GM19240 (cell line): ENCODE measurements around the gene PDSS1.
"Not testable (repeated sequence)": the region's sequence is repeated elsewhere in the genome, so short reads cannot be mapped to it uniquely, and the experiment has no call there.

Experiments
- DNase-seq: peaks from one replicate; pipeline ENCODE4 v3.0.0; 2011; ENCODE audit warnings: low spot score; ENCODE audit not compliant: insufficient read length

PDSS1 gene

DNA sequence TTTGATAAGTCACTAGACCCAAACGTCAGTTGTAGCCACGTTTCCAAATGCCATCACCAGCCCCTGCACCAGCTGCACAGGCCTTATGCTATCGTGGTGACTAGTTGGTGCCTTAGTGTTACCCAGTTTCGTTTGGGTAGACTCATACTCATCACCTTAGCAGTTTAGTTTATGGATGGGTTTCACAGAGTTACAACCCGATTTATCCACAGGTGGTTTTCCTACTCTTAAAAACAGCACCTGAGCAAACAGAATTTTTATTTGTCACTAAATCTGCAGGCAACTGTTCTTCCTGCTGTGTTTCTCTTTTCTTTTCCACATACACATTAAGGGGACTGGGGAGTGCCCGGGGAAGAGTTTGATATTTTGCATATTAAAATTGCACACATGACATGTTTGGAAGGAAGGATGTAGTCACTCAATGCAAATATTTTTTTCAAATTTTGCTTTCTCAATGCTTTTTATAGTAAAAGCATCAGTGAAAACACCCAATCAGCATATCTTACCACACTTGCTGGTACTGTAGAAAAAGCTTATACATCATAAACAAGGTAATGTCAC, 41.6 kb downstream of the PDSS1 start:
- DNase-seq: no peak

DNA sequence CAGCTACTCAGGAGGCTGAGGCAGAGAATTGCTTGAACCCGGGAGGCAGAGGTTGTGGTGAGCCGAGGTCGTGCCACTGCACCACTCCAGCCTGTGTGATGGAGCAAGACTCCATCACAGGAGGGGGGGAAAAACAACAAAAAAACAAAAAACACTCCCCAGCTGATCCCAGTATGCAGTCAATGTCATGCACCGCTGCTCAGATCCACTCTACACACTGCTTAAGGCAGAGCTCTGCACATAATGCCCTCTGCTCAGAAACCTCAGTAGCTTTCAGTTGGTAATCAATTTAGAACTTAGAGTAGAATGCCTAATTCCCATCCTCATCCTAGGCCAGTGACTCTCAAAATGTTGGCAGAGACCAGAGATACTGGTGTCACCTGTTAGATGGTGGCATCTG, 43.9 kb downstream of the PDSS1 start:
- DNase-seq: no peak

DNA sequence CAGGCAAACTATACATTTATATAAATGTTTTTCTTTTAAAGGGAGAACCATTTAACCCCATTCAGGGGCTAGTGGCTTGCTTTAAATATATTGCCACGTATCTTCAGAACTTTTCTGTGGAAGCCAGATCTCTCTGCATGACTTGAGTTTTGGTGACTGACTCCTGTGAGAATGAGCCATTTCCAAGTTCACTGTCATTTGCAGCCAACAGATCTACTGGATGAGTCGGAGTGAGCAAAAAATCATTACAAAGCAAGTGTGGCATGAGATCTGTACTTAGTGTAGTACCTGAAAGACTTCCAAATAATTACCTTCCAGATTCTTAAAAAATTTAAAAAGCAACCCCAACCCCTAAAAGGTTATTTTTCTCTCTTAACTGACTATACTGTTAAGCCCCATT, 45.6 kb downstream of the PDSS1 start:
- DNase-seq: no peak

DNA sequence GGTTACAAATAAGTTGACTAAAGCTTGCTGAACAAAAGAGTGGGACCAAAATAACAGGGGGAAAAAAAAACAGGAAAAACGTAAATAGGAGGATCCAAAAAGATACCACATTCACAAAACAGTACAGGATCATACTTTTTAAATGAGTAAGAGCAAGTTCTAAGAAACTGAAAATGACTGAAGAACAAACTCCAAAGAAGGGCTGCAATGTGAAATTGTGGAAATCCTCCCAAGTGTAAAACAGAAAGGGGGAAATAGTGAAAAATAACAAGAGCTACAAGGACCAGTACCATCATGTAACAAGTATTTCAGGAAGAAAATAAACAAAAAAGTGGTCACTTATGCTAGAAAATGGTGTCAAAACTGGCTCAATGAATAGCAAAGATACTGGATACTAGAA, 46.3 kb downstream of the PDSS1 start:
- no peak for DNase-seq

DNA sequence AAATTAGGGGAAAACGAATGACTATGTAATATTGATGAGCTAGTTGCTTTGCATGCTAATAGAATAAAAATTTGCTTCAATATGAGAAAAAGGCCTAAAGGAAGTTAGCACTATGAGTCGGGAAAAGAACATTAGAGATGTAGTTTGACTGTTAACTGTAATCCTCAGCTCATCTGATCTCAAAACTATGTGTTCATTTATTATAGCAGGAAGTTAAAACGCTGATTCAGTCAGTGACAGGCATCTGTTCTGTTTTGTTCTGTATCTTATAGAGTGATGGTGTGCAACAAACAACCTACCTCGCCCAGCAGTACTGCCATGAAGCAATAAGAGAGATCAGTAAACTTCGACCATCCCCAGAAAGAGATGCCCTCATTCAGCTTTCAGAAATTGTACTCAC, 48.6 kb downstream of the PDSS1 start:
- no peak for DNase-seq

DNA sequence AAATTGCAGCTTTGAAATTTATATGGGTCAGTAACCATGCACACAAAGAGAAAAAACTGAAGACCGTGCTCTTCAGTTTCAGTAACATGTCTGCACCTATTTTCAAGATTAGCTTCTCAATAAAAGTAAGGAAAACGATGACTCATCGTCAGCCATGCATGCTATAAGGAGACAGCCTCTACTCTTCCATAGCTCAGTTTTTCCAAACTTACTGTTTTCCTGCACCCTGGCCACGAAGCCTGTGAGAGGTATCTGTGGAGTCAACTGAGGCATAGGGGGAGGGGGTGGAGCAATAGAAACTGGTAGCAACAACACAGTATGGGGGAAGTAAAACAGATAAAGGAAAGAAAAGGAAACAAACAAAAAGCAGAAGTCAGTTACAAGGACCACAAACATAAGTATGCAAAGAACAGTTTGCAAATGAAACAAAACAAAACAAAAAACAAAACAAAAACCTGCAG, 58.0 kb downstream of the PDSS1 start:
- DNase-seq: peak; percentile 22

DNA sequence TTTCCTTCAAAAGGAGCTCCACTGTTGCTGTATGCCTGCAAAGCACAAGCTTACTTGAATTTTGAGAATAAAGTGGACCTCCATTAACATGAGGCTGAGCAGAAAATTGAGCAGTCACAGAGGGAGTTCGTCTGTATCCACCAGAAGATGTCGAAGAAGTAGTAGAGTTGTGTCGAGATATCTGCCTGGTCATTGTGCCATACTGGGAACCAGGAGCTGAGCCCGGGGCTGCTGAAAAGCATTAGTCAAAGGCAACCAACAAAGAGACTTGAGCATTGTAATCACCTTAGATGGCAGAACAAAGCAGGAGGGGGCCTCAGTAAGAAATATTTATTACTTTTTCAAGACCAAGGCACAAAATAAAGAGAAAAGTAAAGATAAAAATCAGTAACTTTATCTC, 61.5 kb downstream of the PDSS1 start:
- DNase-seq: no peak

DNA sequence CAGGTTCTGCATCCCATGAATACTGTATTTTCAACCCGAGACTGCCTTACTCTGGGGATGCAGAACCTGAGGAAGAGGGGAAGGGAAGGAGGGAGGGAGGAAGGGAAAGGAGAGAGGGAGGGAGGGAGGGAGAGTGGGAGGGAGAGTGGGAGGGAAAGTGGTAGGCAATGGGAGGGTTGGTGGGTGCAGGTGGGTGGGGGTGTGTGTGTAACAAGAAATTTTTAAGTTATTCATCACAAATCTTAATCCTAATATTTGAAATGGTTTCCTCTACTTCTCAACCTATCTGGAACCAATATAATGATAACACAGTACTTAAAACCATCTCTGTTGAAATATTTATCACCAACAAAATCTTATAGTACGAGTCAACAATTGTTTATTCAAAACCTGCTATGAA, 68.0 kb downstream of the PDSS1 start:
- no peak for DNase-seq

DNA sequence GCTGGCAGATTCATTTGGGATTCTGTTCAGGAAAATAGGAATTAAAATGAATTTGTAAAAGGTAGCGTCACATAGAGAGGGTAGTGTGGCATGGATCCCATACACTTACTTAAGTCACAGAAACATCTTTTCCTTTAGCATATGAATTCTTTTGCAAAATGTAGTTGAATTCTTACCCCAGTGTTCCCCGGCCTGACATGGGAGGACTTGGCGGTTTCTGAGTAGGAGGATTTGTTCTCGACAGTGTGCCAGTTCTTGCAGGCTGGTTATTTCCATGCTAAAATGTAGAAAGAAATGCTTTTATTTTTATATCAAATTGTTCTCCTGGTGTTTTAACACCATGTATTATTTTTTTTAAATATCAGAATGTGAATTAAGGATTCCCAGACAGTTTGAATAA, 72.6 kb downstream of the PDSS1 start:
- no peak for DNase-seq

DNA sequence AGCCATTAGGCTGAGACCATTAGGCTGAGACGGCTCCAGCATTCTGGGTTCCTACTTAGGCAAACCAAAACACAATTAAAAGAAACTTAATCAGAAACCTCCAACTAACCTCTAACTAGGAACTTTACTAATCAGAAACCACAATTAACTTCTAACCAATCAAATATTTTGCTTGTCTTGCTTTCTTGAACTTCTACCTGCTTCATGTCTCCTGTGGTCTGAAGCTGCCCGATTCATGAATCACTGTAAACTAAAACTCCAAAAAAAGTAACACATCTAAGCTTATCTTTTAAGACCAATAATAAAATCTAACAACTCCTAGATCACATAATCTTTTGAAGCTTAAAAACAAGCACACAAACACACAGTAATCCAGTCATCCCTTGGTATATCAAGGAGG, 76.1 kb downstream of the PDSS1 start:
- no peak for DNase-seq

DNA sequence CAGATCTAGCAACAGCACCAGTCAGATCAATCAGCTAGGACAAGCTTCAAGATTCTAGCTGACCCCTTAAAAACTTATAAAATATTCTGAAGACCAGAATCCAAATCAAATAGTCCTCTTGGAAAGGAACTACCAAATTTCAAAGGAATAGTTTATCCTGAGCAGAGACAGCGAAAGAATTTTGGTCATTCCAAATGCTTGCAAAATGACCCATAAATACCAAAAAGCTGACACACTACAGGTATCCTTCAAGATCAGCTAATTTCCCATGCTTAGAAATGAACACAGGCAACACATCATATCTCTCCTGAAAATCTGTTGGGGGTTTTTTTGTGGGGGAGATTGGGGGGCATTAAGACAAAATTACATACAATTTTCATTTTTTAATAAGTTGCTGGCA, 78.8 kb downstream of the PDSS1 start:
- DNase-seq: no peak

DNA sequence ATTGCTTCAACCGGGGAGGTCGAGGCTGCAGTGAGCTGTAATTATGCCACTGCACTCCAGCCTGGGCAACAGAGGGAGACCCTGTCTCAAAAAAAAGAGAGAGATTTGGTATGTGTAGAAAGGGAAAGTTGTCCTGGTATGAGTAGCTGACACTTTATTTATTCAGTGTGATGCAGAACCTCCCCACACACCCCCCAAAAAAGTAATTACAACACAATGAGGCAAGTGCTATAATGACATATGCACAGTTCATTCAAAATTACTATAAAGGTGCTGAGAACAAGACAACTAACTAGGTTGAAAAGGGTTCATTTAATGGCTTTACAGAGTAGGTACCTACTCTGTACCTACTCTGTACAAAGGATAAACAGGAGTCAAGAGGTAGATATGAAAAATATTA, 80.2 kb downstream of the PDSS1 start:
- DNase-seq: no peak

DNA sequence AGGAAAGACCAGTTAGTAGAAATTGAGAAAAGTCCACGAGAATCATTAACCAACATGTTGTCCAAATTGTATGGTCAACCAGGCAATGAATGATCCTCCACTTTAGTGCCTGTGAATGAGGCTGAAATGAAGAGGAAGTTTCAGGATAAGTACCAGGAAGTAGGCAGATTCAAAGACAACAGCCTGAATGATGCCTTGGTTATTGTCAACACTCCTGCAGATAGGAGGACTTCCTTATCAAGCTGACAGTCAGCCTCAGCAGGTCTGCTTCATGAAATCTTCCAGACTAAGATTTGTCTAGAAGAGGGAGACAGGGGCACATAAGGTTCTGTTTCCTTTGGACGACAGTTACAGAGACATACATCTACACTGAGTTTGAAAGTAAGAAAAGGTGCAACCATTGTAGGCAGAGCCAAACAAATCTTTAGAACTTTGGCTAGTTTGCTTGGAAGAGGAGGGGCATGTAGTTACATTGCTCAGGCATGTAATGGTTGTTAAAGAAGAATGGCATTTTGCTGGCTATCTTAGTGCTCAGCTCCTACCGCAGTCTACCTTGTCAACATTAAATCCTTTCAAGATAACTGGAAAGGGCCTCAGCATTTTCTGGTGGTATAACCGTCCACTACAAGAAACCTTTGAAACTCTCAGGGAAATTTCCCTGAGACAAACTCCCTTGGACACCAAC, 81.8 kb downstream of the PDSS1 start:
- no peak for DNase-seq

DNA sequence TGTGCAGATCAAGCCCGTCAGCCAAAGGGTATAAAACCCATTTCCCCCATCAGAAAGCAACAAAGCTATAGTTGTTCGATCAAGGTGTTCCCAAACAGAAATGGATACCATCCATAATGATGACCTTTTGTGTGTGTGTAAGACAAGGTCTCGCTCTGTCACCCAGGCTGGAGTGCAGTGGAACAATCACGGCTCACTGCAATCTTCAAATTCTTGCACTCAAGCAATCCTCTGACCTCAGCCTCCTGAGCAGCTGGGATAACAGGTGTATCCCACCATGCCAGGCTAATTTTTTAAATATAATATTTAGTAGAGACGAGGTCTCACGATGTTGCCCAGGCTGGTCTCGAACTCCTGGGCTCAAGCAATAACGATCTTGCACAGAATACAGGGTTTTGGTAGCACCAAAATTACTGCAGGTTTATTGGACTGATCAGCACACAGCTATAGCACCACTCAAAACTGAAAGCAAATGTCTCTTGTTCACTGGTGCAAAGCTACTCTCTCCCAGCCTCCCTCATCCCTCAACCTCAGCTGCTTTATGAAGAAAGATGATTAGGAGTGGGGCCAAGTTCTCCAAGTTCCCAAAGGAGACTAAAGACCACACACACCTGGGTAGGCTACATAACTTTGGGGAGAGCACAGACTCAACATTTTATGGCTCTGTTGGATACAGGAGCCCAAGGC, 82.7 kb downstream of the PDSS1 start:
- DNase-seq: no peak

DNA sequence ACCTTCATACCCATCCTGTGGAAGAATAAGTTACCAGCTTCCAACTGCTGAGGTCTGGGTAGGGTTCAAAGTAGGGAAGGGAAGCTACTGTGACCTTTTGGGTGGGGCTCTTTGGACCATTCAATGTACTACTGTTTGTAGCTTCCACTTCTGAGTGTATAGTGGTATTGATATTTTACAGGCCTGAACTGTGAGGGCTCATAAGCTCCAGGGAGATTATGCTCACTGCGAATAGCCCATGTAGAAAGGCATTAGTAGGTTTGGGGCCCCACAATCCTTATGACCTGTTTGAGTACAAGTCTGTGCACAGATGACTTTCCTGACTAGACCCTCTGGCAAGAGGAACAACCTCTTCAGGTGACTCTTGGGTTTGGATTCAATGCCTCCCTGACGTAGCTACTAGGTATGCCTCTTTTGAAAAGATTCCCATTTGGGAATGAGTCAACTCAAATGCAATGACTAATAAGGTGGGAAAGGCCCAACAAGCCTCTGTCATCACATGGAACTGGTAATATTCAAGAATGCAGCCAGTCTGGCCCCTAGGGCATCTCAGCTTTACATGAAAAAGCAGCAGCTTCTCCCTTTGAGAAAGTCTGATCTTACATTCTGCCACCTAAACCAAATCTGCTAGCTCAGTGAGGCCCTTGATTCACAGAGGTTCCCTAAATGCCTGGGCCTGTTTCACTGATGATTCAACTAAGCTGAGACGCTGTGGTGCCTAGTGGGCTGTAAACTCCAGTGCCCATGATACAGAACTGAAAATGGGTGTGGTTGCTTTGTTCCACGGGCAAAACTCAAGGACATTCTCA, 83.5 kb downstream of the PDSS1 start:
- no peak for DNase-seq

DNA sequence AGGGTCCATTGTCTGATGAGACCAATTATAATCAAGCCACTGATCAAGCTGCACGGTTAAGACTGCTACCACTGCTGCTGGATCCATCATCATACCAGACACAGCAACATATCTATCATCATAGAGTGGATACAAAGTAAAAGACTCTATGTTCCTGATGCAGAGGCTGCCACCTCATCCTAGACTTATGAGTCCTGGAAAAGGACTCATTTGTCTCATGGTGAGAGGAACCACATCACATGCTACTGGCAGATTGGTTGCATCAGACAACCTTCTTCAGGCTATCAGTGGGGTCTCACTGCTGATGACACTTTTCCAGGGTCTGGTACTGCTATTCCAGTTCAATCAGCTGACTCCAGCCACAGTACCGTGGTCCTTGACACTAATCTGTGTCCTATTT, 84.3 kb downstream of the PDSS1 start:
- DNase-seq: no peak

DNA sequence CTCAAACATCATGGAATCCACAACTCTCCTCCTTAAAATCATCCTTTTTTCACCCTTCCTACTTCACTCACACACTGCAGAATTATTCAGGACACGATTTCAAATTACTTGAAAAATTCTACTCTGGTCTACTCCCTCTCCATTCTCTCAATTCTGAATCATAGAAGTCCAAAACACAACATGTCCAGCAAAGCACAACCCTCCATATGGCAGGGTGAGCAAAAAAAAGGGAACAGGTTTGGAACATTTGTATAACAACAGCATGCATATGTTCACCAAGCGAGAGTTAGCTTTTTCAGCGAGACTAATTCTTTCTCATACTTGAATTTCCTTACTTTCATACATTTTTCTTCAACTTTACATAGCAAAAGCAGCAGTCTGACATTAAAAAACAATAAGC, 89.9 kb downstream of the PDSS1 start:
- no peak for DNase-seq

DNA sequence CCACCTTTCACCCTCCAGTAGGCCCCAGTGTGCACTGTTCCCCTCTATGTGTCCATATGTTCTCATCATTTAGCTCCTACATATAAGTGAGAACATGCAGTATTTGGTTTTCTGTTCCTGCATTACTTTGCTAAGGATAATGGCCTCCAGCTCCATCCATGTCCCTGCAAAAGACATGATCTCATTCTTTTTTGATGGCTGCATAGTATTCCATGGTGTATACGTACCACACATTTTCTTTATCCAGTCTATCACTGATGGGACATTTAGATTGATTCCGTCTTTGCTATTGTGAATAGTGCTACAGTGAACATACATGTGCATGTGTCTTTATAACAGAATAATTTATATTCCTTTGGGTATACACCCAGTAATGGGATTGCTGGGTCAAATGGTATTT, 92.3 kb downstream of the PDSS1 start:
- not testable (repeated sequence) for DNase-seq

DNA sequence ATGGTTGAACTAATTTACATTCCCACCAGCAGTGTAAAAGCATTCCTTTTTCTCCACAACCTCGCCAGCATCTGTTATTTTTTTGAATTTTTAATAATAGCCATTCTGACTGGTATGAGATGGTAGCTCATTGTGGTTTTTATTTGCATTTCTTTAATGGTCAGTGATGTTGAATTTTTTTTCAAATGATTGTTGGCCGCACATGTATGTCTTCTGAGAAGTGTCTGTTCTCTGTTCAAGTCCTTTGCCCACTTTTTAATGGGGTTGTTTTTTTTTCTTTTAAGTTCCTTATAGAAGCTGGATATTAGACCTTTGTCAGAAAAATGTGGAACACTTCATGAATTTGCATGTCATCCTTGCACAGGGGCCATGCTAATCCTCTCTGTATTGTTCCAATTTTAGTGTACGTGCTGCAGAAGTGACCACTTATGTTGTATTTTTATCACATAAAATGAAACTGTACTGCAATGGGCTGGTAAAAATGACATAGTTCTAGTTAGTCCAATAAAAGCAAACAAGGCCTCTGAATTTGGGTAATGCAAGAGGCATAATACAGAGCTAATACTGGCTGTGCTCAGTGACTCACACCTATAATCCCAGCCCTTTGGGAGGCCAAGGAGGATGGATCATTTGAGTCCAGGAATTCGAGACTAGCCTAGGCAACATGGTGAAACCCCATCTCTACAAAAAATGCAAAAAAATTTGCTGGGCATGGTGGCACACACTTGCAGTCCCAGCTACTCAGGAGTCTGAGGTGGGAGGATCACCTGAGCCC, 92.9 kb downstream of the PDSS1 start:
- DNase-seq: no peak

DNA sequence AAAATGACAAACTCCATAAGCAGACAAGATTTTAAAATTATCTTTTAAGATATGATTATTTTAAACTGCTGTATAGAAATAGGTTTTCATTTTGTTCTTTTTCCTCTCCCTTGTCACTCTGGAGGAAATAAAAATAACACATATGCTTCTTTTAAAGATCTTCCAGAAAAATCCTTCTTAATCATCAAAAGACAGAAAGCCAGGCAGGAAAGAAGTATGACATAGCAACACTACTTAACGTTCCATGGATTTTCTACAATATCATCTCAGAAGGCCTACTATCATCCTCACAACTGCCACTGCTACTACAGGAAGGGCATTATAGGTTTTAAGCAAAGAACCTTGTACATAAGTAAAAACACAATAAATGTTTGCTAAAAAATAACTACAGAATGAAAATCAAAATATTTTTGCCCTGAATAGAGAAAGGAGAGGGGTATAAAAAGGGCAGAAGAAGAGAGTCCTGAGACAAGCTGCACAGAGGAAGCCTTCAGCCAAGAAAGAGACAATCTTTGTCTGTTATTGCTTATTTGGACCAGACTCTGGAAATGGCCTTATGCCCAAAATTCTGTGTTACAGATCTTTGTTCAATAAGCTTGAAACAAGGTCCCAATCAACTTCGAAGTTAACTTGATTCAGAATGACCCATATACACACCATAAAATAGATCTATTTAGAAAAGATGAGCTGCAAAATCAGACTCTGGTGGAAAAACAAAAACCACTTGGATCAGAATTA, 95.4 kb downstream of the PDSS1 start:
- DNase-seq: no peak
